ENCODE data around the gene CCND3.

DNA sequence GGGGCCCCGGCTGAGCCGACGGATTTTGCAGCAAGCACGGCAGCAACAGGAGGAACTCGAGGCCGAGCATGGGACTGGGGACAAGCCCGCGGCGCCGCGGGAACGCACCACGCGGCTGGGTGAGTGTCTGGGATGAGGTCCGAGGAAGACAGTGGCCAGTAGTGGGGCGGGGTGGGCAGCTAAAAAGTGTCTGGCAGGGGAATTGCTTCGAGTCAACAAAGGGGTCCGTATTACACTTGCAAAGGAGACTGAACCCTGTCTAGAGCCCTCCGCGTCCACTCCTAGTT, 20.0 kb downstream of the CCND3 start:
- TF ChIP-seq, protein P1, sequence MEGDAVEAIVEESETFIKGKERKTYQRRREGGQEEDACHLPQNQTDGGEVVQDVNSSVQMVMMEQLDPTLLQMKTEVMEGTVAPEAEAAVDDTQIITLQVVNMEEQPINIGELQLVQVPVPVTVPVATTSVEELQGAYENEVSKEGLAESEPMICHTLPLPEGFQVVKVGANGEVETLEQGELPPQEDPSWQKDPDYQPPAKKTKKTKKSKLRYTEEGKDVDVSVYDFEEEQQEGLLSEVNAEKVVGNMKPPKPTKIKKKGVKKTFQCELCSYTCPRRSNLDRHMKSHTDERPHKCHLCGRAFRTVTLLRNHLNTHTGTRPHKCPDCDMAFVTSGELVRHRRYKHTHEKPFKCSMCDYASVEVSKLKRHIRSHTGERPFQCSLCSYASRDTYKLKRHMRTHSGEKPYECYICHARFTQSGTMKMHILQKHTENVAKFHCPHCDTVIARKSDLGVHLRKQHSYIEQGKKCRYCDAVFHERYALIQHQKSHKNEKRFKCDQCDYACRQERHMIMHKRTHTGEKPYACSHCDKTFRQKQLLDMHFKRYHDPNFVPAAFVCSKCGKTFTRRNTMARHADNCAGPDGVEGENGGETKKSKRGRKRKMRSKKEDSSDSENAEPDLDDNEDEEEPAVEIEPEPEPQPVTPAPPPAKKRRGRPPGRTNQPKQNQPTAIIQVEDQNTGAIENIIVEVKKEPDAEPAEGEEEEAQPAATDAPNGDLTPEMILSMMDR (conservative IDR thresholded peaks at IDR 0.05; ENCODE audit: low read depth in 2 of 2) = no peak
- TF ChIP-seq POLR2AphosphoS5 (IDR thresholded peaks at IDR 0.05; ENCODE audit: low read depth) (no peak), CREB1 (CRISPR knock-in tag; IDR thresholded peaks at IDR 0.05; ENCODE audit: low read depth) (no peak)
